NCI-H2081 (cell line): ENCODE data around the gene PPP1R37.

Source experiments
- DNase-seq, 2 experiments: peaks; one replicate each; lab custom pipeline; 2025; lab: John Stamatoyannopoulos, UW

Gene PPP1R37

DNA sequence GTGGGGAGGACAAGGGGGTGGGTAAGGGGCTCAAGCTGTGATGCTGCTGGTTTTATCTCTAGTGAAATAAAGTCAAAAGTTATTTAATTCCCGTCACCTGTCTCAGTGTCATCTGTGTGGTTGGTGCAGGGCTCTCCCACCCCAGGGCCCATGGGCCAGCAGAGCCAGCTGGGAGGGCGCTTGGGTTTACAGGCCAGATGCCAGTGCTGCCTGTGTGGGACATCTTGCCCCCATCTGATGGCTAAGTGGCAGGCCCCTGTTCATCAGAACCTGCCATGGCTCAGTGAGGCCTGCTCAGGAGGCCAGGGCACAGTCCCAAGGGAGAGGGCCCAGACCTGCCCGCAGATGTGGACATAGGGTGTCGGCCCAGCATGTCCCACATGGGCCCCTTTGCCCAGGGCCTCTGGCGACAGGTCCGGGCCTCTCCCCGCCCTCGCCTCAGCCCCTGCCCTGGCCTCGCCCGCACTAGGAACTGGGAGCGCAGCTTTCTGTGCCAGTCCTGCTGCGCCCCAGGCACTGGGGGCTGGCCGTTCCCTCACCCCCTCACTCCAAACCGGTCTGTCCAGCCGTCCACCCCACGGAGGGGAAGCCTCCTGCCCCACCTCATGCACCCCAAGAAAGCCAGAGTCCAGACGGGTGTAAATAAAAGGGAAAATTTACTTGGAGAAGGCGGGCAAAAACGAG is 22.0 kb upstream of the PPP1R37 start:
- no peak for DNase-seq

DNA sequence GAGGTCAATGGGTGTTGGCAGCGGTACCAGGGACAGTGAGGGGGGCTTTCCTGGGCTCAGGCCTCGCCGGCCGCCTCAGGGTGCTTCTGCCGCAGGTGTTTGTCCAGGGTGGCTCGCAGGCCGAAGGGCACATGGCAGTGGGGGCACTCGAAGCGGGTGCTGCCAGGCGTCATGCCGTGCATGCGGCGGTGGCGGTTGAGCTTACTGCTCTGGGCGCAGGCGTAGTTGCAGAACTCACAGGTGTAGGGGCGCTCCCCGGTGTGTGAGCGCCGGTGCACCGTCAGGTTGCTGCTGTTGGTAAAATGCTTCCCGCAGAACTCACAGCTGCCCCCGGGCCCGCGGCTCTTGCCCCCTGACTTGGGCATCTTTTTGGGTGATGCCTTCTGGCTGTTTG is 21.4 kb upstream of the PPP1R37 start:
- no peak for DNase-seq

DNA sequence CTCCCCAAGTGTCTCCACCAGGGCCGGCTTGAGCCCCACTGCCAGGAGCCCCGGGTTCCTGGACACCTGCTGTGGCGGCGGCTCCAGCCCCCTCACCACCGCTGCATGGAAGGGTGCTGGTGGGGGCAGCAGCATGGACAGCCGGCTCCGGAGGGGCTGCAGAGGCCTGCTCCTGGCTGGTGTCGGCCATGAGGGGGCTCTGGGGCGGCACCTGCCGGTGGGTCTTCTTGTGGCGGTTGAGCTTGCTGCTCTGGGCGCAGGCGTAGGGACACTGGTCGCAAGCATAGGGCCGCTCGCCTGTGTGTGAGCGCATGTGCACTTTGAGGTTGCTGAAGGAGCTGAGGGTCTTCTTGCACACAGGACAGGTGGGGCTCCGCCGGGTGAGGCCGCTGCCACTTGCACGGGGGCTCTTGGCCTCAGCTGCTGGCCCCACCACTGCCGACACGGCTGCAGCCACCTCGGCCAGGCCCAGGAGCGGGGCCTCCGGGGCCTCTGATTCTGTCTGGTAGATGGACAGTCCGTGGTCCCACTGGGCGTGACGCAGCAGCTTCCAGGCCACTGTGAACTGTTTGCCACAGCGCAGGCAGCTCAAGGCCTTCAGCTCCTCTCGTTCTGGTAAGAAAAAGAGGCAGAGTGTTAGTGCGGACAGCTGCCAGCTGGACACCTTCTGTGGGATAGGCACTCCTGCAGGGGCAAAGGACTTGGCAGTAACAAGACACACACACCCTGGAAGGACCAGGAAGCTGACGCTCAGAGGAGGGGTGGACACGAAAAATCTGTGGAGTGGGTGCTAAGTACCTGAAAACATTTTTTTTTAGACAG is 20.8 kb upstream of the PPP1R37 start:
- DNase-seq: no peak

DNA sequence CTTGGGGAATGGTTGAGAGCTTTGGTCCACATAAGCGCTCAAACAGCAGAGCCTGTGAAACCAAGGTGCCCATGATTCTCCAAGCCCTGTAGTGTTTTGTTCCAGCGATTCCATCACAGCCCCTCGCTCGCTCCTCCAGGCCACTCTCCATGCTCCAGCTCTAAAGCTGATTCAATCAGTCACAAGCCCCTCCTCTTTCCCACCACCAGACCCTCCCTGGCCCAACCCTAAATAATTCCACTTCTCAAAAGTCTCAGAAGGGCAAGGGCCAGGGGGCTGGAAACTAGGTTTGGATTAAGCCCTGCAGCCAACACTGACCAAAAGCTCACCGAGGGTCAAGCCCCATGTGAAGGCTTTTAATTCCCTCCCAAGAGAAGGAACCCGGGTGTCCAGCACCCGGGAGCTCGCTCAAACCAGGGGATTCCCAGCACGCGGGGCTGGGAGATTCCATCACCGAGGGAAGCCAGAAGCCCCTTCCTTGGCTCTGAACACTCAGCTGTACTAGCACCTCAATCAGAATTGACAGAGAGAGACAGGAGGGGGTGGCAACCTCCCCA is 18.2 kb upstream of the PPP1R37 start:
- DNase-seq: no peak

DNA sequence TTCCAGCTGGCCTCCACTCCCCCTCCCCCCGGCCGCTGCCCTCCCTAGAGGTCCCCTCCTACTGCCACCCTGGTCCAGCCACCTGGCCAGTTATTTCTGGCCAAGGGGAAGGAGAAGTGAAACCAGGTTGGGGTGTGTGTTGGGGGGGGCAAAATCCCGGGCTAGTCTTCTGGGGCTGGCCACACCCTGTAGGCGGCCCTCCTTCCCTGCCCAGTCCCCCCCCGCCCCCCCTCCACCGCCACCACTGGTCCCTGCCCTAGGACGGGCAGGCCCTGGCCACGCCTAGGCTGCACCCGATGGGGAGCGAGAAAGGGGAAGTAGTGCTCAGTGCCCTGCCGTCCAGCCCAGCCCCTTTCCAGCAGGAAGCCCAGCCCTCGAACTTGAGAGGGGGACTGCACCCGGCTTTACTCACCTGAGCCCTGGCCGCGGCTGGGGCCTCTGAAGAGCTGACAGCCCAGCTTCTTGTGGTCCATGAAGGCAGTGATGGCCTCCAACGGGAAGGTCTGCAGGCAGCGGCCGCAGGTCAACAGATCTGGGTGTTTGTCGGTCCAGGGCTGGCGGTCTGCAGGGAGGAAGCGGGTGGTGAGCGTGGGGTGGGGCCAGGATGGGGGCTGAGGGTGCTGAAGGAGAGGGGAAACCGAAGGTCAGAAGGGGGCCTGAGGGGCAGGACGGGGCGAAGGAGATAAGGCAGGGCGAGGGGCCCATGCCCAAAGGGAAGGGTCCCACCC is 17.5 kb upstream of the PPP1R37 start:
- DNase-seq: peak; percentile 35 to 62

DNA sequence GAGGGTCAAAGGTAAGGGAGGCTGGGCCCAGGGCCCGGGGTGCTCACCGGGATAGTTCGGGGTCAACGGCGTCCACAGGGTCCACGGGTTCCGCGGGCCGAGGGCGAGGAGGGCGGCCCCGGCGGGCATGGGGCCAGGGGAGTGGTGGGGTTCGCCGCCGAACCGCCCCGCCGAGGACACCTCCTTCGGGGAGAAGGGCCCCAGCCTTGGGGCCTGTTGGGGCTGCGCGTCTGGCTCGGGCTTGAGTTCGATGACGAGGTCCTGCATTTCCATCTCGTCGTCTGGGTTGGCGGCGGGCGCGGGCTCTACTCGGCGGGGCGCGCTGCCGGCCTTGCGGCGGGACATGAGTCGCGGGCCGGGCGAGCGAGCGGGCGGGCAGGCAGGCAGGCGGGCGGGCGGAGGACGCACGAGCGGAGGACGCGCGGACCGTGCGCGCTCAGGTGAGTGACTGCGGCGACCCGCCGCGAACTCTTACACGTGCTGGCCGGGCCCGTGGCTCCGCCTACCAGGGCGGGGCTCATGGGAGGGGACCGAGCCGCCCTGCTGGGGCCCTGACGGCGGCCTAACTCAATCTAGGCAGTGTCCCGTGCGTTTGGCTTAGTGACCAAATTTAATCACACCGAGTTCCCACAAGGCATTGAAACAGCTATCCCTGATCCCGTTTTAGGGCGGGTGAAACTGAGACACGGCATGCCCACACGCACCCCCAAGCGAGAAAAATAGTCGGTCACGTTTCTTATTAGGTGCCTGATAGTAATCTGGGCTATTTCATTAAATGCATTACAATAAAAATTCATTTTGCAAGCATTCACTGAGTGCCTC is 16.7 kb upstream of the PPP1R37 start, which contains the start of gene ZNF296:
Gene ZNF296, minus strand, starts transcription at position 450 of the 822 bp plus-strand sequence. Its CDS starts 105 bp downstream, at position 345.
- DNase-seq: peak; percentile 72 to 90

DNA sequence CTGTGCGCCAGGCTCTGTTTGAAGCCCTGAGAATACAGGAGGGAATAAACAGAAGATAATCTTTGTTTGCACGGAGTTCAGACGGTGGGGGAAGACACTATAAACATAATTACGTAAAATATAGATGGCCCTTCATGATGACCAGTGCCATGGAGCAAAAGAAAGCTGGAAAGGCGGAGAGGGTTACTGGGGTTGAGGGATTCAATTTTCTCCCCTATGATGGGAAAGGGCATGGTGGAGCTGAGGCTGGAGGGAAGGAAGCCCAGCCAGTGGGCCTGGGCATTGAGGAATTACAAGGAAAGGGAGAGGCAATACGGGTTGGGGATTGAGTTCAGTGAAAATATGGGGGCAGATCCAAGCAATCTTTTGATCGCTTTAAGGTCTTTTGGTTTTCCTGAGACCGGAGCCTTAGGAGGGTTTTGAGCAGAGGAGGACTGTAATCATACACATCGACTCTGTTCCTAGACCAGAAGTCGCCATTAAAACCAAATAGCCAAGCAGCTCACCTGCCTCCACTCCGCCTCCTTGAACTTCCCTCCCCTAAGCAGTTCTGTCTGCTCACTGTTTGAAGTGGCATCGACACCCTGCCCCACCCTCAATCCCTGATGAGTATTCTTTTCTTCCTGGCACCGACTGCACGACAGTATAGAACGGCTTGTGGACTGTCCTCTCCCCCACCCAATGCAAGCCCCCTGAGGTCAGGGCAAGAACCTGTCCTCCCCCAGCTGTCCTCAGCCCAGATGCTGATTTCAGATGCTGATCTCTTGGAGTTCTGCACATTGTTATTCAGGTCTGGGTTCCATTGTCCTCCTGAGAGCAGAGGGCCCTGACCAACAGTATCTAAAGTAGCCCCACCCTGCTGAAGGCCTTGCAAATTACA is 15.9 kb upstream of the PPP1R37 start:
- no peak for DNase-seq

DNA sequence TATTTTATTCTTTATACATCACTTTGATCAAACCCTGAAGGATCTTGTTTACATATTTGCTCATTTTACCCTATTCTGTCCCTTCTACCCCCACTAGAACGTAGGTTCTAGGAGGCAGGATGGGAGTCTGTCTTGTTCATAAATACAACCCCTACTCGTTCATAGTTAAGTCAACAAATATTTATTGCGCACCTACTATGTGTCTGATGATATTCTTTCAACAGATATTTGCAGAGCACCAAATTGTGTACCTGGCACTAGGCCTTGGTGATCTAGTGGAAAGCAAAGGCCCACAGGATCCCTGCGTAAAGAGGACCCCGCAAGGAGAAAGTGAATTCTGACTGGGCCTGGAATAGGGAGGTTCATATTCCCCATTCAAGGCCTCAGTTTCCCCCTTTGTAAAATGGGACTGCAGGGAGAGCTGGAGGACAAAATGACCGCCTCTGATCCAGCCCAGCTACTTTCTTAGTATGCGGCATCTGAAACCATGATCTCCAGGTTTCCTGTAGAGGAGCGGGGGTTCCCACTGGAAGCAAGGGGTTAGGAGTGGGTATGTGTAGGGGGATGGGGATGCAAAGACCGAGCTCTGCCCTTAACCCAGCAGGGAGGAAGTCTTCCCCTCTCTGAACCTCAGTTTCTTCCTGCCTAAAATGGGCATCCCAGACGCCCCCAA is 14.5 kb upstream of the PPP1R37 start:
- DNase-seq: no peak

DNA sequence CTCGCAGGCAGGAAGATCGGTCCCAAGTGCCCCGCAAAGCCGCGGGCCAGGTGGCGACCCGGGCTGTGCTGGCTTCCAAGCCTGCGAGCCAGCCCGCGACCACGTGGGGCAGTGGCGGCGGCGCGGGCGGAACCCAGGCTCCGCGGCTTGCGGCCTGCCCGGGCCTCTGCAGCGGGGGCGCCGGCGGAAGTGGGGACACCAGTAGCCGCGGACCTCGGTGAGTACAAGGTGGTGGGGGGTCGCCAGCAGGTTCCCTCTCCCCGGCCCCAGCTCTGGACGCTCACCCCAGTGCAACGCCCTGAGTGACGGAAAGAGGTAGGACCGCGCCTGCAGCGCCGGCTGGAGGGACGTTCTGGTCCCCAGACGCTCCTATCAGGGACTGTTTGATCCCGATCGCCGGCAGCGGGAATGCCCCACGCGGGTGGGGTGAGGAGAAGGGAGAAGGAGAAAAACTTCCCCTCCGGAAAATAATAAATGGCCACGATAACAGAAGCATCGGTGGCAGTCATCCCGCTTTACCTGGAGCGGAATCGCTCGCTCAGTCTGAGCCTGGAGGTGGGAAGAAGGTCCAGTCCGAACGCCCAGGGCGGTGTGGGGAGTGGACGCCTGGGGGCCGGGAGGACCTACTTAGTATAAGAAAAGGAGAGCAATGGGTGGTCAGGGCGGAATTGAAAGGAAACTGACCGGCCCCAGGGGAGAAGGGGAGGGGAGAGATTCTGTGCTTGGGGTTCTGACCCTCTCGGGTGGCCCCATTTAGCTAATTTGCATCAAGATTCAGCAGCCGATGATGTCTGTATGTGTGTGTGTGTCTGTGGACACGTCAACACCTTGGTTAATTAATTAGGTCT is 13.7 kb upstream of the PPP1R37 start, which contains the start of gene GEMIN7:
Gene GEMIN7, plus strand, starts transcription at position 198 of the 848 bp plus-strand sequence. CDS start 10,855 bp downstream, outside the sequence.
- DNase-seq: peak; percentile 79 to 80

DNA sequence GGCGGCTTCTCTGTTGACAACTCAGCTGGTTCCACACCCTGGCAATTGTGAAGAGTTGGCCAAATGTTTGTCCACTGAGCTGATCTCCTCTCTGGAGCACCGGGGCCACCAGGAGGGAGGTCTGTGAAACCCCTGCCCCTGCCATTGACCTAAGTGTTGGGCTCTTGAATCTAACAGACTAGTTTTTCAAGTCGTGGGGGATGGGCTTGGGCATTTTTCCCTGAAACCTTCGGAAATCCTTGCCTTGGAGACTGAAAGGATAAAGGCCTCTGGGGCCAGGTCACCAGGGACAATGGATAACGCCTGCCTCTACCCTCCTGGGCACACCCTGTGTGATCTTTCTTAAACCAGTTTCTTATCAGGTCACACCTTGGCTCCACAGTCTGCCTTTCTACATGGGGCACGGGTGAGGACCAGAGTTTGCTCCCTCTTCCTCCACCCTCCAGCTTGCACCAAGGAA is 13.0 kb upstream of the PPP1R37 start:
- DNase-seq: no peak

DNA sequence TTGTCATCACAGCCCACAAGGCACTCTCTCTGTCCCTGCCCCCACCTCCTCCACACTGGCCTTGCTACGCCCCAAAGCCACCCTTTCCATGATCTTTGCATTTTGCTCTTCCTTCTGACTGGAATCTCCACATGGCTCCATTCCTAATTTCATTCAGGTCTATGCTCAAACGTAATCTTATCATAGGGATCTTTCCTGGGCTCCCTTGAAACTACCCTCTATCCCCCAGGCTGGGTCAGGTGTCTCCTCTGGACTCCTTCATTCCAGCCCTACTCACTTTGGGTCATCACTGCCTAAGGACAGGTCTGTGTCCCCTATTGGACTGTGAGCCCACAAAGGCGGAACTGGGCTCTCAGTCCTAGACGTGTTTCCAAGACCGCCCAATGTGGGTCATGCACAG is 10.8 kb upstream of the PPP1R37 start:
- DNase-seq: no peak

DNA sequence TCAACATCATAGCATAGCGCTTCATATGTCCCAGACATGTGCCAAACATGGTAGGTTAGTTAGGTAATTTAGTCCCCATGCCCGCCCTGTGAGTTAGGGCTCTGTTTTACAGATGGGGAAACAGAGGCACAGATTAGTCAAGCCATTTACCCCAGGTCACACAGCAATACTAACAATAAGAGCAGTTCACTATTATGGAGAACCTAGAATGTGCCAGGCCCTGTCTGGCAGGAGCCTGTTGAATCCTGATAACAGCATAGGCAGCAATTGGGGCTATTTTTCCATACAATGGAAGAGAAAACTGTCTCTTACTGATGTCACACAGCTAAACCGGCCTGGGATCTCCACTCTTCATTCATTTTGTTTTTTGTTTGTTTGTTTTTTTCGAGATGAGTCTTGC is 6.5 kb upstream of the PPP1R37 start:
- DNase-seq: no peak

DNA sequence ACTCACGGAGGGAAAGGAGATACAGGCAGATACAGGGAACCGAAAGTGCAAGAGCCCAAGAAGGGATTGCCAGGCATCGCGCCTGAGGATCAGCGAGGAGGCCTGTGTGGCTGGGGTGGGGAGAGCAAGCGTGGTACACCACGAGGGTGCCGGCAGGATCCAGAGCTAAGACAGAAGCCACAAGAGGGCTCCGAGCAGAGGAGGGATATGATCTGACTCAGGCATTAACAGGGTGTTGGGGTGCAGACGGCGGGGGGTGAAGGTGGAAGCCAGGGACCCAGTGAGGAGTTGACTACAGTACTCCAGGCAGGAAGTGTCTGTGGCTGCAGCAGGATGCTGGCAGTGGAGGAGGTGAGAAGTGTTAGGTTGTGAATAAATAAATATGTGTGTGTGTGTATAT is 5.4 kb upstream of the PPP1R37 start:
- DNase-seq: no peak

DNA sequence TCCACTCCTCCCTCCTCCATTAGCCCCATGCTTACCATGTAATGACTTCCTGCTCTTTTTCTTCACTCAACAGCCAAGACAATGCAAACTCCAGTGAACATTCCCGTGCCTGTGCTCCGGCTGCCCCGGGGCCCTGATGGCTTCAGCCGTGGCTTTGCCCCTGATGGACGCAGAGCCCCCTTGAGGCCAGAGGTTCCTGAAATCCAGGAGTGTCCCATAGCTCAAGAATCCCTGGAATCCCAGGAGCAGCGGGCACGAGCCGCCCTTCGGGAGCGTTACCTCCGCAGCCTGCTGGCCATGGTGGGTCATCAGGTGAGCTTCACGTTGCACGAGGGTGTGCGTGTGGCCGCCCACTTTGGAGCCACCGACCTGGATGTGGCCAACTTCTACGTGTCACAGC is 2.9 kb upstream of the PPP1R37 start:
- no peak for DNase-seq

DNA sequence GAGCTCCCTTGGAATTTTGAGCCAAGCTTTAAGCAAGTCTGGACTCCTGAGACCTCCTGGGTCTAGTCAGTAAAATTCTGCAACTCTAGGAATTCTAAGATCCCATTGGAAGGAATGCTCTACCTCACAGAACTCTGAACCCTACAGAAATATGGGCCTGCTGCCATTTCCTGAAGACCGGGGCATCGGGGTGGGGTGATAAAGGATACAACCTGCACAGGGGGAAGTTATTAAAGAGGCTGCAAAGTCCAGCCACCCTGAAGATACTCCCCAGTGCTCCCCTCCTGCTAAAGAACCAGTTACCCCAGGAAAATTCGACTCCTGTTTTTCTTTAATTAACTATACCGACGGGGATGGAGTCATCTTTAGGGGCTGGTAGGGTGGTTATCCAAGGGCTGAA is 2.4 kb upstream of the PPP1R37 start:
- no peak for DNase-seq

DNA sequence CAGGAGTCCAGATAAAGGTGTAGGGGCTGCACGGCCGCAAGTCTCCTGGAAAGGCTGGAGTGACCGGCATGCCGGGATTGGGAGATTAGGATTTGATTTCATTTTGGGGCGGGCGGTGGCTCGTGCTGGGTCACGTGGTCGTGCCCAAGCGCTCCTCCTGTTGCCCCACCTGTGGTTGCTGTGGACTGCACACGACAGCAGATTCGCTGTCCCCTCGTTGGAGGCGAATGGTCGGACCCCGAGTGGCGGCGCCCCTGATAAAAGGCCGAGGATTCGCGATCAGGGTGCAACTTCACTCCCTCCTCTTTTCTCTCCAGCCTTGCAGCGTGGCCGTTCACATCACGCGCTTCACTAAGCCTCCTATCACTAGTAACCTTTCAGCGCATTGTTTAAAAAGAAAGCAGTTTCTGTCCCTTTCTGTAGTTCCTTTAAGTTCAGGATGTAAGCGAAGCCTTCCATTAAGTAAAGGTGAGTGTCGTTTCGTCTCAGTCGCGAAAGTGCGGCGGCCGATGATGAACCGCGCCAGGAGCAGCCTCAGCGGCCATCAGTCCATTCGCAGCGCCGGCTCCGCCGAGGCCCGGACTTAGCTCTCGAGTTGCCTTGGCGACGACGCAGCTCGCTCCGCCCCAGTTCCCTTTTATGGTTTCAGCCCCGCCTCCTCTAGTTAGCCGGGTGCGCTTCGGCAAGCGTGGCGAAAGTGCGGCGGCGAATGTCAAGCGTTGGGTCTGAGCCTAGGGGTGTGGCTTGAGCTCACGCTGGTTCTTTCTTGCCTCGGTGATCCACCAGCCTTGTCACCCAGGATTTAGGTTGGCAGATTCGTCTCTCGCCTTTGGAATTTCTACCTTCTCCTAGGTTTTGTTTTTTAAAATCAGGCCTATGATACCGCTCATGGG is 1.7 kb upstream of the PPP1R37 start:
- DNase-seq: peak; percentile 98 to 99

DNA sequence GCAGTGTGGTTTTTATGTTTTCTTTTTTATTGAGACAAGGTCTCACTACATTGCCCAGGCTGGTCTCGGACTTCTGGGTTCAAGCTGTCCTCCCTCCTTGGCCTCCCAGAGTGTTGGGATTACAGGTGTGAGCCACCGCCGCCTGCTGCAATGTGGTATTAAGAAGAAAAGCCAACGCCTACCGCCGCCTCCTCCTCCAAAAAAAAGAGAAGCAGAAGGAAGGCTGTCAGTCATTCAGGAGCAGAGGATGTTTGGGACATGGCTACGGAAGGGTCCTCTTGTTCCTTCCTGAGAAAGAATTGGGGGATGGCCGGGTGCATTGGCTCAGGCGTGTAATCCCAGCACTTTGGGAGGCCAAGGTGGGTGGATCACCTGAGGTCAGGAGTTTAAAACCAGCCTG is 1.2 kb downstream of the PPP1R37 start:
- DNase-seq: no peak

DNA sequence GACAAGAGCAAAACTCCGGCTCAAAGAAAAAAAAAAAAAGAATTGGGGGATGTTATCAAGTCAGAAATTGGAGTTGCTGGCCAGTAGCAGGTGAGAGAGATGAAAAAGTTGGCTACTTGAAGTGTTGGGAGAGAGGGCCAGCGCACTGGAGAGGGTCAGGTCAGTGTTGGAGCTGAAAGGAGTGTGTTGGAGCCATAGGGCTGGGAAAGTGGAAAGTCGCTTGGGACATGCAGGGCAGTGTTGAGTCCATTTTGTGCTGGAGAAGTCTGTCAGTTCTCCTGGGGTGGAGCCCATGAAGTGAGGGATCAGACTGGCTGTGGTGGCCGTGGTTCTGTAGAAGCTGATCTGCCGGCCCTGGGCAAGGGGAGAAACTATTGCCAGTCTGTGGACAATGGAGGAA is 1.7 kb downstream of the PPP1R37 start:
- DNase-seq: no peak
